WTC11 (cell line): ENCODE results near the gene DBN1.

Experiments used
- ATF1 ChIP-seq: sonication (generic); formaldehyde crosslinking; IDR thresholded peaks from 2 replicates; pipeline ENCODE4 v1.8.1; 2023; ENCODE audit warnings: mild to moderate bottlenecking, moderate library complexity, missing genetic modification reagents
- CBFB ChIP-seq: sonication (generic); formaldehyde crosslinking; IDR thresholded peaks from 2 replicates; pipeline ENCODE4 v1.8.1; 2022; ENCODE audit warnings: mild to moderate bottlenecking, low read depth, missing genetic modification reagents
- CTCF ChIP-seq: fragments of 200-600 bp; IDR thresholded peaks from 2 replicates; pipeline ENCODE4 v1.8.0; 2022; ENCODE audit warnings: antibody characterized with exemption
- FOXK1 ChIP-seq: sonication (generic); formaldehyde crosslinking; IDR thresholded peaks from 2 replicates; pipeline ENCODE4 v1.8.0; 2022; ENCODE audit warnings: mild to moderate bottlenecking, moderate library complexity, missing genetic modification reagents
- HMGA2 ChIP-seq: fragments of 250-450 bp; sonication (Bioruptor Pico); IDR thresholded peaks from 2 replicates; pipeline ENCODE4 v1.4.0; 2021; ENCODE audit warnings: mild to moderate bottlenecking, moderate library complexity
- IRF2 ChIP-seq: sonication (generic); formaldehyde crosslinking; IDR thresholded peaks from 2 replicates; pipeline ENCODE4 v1.8.0; 2022; ENCODE audit warnings: low read depth, missing genetic modification reagents, borderline replicate concordance
- MXD4 ChIP-seq: fragments of 250-450 bp; sonication (Bioruptor Pico); IDR thresholded peaks from 2 replicates; pipeline ENCODE4 v1.8.0; 2021; ENCODE audit warnings: mild to moderate bottlenecking, moderate library complexity, borderline replicate concordance
- RELA ChIP-seq: sonication (generic); formaldehyde crosslinking; IDR thresholded peaks from 2 replicates; pipeline ENCODE4 v1.8.1; 2022; ENCODE audit warnings: missing genetic modification reagents, mild to moderate bottlenecking, borderline replicate concordance
- SMAD4 ChIP-seq: sonication (generic); formaldehyde crosslinking; IDR thresholded peaks from 2 replicates; pipeline ENCODE4 v1.8.0; 2022; ENCODE audit warnings: mild to moderate bottlenecking, missing genetic modification reagents
- TEAD1 ChIP-seq: sonication (generic); formaldehyde crosslinking; IDR thresholded peaks from 2 replicates; pipeline ENCODE4 v1.8.0; 2022; ENCODE audit warnings: mild to moderate bottlenecking, missing genetic modification reagents
- ZNF423 ChIP-seq: fragments of 250-450 bp; sonication (Bioruptor Pico); IDR thresholded peaks from 2 replicates; pipeline ENCODE4 v2.1.2; 2022; ENCODE audit warnings: mild to moderate bottlenecking, moderate library complexity
- TF ChIP-seq, protein P1 (sequence below): sonication (generic); formaldehyde crosslinking; conservative IDR thresholded peaks from 2 replicates; pipeline ENCODE4 v1.8.1; 2022; ENCODE audit warnings: mild to moderate bottlenecking, missing genetic modification reagents
- TF ChIP-seq, protein P2 (sequence below): sonication (generic); formaldehyde crosslinking; IDR thresholded peaks from 2 replicates; pipeline ENCODE4 v1.8.0; 2022; ENCODE audit warnings: mild to moderate bottlenecking, missing genetic modification reagents
- TF ChIP-seq, protein P3 (sequence below): fragments of 250-450 bp; sonication (Bioruptor Pico); IDR thresholded peaks from 2 replicates; pipeline ENCODE4 v1.9.0; 2021; ENCODE audit warnings: mild to moderate bottlenecking

GRCh38 chr5:177410575-177410974, 62.9 kb downstream of the DBN1 start:
- no peak for TF ChIP-seq IRF2 (CRISPR knock-in tag)
- no peak for TF ChIP-seq CBFB (CRISPR knock-in tag)
- no peak for TF ChIP-seq MXD4
- TF ChIP-seq ZNF423 (CRISPR knock-in tag): no peak
- TF ChIP-seq, protein P1, sequence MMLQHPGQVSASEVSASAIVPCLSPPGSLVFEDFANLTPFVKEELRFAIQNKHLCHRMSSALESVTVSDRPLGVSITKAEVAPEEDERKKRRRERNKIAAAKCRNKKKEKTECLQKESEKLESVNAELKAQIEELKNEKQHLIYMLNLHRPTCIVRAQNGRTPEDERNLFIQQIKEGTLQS (CRISPR knock-in tag): no peak
- TF ChIP-seq, protein P2, sequence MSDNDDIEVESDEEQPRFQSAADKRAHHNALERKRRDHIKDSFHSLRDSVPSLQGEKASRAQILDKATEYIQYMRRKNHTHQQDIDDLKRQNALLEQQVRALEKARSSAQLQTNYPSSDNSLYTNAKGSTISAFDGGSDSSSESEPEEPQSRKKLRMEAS (CRISPR knock-in tag): no peak
- TF ChIP-seq CTCF: no peak
- no peak for TF ChIP-seq SMAD4
- no peak for TF ChIP-seq ATF1 (CRISPR knock-in tag)
- no peak for TF ChIP-seq TEAD1
- no peak for TF ChIP-seq RELA (CRISPR knock-in tag)
- TF ChIP-seq, protein P3, sequence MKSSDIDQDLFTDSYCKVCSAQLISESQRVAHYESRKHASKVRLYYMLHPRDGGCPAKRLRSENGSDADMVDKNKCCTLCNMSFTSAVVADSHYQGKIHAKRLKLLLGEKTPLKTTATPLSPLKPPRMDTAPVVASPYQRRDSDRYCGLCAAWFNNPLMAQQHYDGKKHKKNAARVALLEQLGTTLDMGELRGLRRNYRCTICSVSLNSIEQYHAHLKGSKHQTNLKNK (CRISPR knock-in tag): no peak
- no peak for TF ChIP-seq FOXK1 (CRISPR knock-in tag)
- TF ChIP-seq HMGA2: no peak
